ENCODE results near the gene SPRR5.
A peak's percentile ranks its signal among the peaks of the same experiment; 100 is the strongest.

- TF ChIP-seq EZH2 (IDR thresholded peaks at IDR 0.05; ENCODE audit: insufficient read depth, low read length) (no peak), CTCF (IDR thresholded peaks at IDR 0.05; ENCODE audit: insufficient read depth, low read depth, low read length) (peak; percentile 9)
These were observed 29.2 kb upstream of the SPRR5 start for GRCh38 chr1:152917794-152918193.
